ENCODE data around the gene NSL1.

Gene NSL1, protein sequence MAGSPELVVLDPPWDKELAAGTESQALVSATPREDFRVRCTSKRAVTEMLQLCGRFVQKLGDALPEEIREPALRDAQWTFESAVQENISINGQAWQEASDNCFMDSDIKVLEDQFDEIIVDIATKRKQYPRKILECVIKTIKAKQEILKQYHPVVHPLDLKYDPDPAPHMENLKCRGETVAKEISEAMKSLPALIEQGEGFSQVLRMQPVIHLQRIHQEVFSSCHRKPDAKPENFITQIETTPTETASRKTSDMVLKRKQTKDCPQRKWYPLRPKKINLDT

GRCh38 chr1:212791676-212792395, at the start of gene NSL1, which contains the start of gene TATDN3:
NSL1 (minus strand) TSS chr1:212791777; CDS start chr1:212791763, 14 bp downstream.
TATDN3 (plus strand) TSS chr1:212791894; CDS start chr1:212791922, 28 bp downstream.
- ChIA-PET CTCF (interaction anchor here (0.7 to 5.4 kb wide), 14 partner anchors 10 to 336 kb away, joined by 3 to 33 read pairs (median 4); no protein-coding TSS in a partner anchor), POLR2A (interaction anchor here (0.6 to 1.4 kb wide), 6 partner anchors 69 to 183 kb away, joined by 3 to 4 read pairs (median 3); partner anchors contain the start of genes ATF3 and VASH2)
- peak; percentile 84 for DNase-seq (ENCODE audit: extremely low spot score)
- TF ChIP-seq, protein P1, sequence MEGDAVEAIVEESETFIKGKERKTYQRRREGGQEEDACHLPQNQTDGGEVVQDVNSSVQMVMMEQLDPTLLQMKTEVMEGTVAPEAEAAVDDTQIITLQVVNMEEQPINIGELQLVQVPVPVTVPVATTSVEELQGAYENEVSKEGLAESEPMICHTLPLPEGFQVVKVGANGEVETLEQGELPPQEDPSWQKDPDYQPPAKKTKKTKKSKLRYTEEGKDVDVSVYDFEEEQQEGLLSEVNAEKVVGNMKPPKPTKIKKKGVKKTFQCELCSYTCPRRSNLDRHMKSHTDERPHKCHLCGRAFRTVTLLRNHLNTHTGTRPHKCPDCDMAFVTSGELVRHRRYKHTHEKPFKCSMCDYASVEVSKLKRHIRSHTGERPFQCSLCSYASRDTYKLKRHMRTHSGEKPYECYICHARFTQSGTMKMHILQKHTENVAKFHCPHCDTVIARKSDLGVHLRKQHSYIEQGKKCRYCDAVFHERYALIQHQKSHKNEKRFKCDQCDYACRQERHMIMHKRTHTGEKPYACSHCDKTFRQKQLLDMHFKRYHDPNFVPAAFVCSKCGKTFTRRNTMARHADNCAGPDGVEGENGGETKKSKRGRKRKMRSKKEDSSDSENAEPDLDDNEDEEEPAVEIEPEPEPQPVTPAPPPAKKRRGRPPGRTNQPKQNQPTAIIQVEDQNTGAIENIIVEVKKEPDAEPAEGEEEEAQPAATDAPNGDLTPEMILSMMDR (IDR thresholded peaks at IDR 0.05; ENCODE audit: control extremely low read depth, extremely low read depth, low read depth, missing control alignments): no peak

- ChIA-PET POLR2A (no interaction called here), CTCF (interaction anchor here (1.1 to 1.5 kb wide), 3 partner anchors 22 to 157 kb away, joined by 3 to 5 read pairs (median 3); no protein-coding TSS in a partner anchor)
- no peak for DNase-seq (ENCODE audit: extremely low spot score)
- TF ChIP-seq, protein P1 (IDR thresholded peaks at IDR 0.05; ENCODE audit: control extremely low read depth, extremely low read depth, low read depth, missing control alignments): no peak
Measured at GRCh38 chr1:212838145-212838544, 46.6 kb upstream of the NSL1 start.

DNA sequence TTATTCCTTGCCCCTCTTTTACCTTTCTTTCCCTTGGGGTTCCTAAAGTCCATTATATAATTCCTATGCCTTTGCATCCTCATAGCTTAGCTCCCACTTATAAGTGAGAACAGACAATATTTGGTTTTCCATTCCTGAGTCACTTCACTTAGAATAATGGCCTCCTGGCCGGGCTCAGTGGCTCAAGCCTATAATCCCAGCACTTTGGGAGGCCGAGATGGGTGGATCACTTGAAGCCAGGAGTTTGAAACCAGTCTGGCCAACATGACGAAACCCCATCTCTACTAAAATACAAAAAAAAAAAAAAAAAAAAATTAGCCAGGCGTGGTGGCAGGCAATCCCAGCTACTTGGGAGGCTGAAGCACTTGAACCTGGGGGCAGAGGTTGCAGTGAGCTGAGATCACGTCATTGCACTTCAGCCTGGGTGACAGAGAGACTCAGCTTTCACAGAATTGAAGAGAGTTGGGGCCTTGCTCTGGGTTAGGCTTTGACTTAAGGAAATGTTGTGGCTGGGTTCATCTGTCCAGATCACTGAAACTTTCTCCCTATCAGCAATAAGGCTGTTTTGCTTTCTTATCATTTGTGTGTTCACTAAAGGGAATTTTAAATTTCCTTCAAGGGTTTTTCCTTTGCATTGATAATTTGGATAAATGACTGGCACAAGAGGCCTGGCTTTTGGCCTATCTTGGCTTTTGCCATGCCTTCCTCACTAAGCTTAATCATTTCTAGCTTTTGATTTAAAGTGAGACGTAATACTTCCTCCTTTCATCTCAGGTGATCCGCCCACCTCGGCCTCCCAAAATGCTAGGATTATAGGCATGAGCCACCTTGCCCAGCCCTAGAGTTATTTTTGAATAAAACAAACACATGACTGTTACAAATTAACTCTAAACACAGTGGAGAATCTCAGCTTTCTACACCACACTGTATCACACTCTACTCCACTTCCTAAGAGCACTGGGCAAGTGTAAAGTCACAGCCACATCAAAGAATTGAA, 41.9 kb upstream of the NSL1 start:
- ChIA-PET POLR2A (interaction anchor here (0.7 to 1.2 kb wide), 2 partner anchors 24 to 1309 kb away, joined by 3 to 10 read pairs; partner anchors contain the start of gene FLVCR1), CTCF (interaction anchor here (1.0 to 1.3 kb wide), 4 partner anchors 9 to 168 kb away, joined by 3 to 5 read pairs (median 4); no protein-coding TSS in a partner anchor)
- DNase-seq (ENCODE audit: extremely low spot score): peak; percentile 48

- ChIA-PET CTCF (interaction anchor here (0.8 to 2.4 kb wide), 3 partner anchors 14 to 166 kb away, joined by 3 to 6 read pairs (median 5); no protein-coding TSS in a partner anchor), POLR2A (no interaction called here)
- DNase-seq (ENCODE audit: extremely low spot score): no peak
- TF ChIP-seq, protein P1 (IDR thresholded peaks at IDR 0.05; ENCODE audit: control extremely low read depth, extremely low read depth, low read depth, missing control alignments): no peak
Measured at GRCh38 chr1:212828395-212828794, 36.8 kb upstream of the NSL1 start.

DNA sequence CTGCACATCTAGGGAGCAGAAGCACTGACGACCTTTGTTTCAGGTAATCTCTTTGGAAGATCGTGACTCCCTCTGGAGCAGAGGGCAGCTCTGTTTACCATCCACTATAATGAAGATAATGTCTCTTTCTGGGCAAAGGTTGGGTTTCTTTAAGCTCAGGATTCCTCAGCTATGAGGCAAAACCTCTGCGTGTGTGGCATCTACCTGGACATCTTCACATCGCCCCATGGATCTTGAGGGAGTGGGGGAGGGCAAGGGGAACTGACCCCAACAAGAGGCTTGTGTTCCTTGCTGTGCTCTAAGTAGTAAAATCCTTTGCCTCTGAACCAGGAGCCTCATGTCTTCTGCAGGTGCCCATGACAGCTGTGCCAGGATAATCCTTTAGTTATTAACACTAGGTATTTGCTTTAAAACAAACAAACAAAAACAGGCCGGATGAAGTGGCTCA, 36.3 kb upstream of the NSL1 start:
- TF ChIP-seq, protein P1 (IDR thresholded peaks at IDR 0.05; ENCODE audit: control extremely low read depth, extremely low read depth, low read depth, missing control alignments): no peak
- no peak for DNase-seq (ENCODE audit: extremely low spot score)
- ChIA-PET POLR2A (no interaction called here), CTCF (interaction anchor here (0.7 to 2.4 kb wide), 4 partner anchors 10 to 167 kb away, joined by 3 to 6 read pairs (median 4); no protein-coding TSS in a partner anchor)

- CTCF ChIA-PET: interaction anchor here (0.7 to 2.1 kb wide), 3 partner anchors 10 to 162 kb away, joined by 3 to 8 read pairs (median 3); no protein-coding TSS in a partner anchor
- POLR2A ChIA-PET: no interaction called here
- DNase-seq (ENCODE audit: extremely low spot score): no peak
Measured at GRCh38 chr1:212827171-212827776, 35.7 kb upstream of the NSL1 start.

More at GRCh38 chr1:212827171-212827776, 35.7 kb upstream of the NSL1 start:
- TF ChIP-seq, protein P1 (IDR thresholded peaks at IDR 0.05; ENCODE audit: control extremely low read depth, extremely low read depth, low read depth, missing control alignments): no peak

Measured in GM10248 (cell line).